ENCODE data around the gene TTC14. TPM values are rescaled to one million over a fixed set of nuclear protein-coding genes. Genes with fewer than 3 reads are reported as not detected.
A peak's percentile ranks its signal among the peaks of the same experiment; 100 is the strongest.
"Not testable (repeated sequence)": the region's sequence is repeated elsewhere in the genome, so short reads cannot be mapped to it uniquely, and the experiment has no call there.

The TTC14 gene
- total RNA-seq (2012; rRNA removed), result 22.3 and 23.2 TPM in 2 replicates

GRCh38 chr3:180601688-180602666 is at the start of gene TTC14:
TTC14 (plus strand) TSS chr3:180602163; CDS start chr3:180602262, 99 bp downstream.
- Histone ChIP-seq H3K4me3 (ENCODE audit: low read length) (peak within 1 kb of the TSS; percentile 85), H3K36me3 (ENCODE audit: insufficient read depth, low read length) (peaks cover 30% of the 10 kb centered on the region), H3K9me3 (replicated peaks; ENCODE audit: low read length) (no peaks in the 10 kb centered on the region), H3K27me3 (ENCODE audit: control insufficient read depth, insufficient read depth, low read length) (no peaks in the 10 kb centered on the region), H3K9ac (ENCODE audit: low read depth, low read length) (peak within 1 kb of the TSS; percentile 92), H3K4me2 (ENCODE audit: low read length) (peak within 1 kb of the TSS; percentile 85), H3K4me1 (ENCODE audit: control insufficient read depth, insufficient read depth, low read length) (peaks cover 5% of the 10 kb centered on the region)

GRCh38 chr3:180563406-180563805 is 38.6 kb upstream of the TTC14 start:
- Histone ChIP-seq H3K9ac (ENCODE audit: low read depth, low read length) (no peak overlapping the region), H3K36me3 (ENCODE audit: insufficient read depth, low read length) (no peaks in the 10 kb centered on the region), H3K9me3 (replicated peaks; ENCODE audit: low read length) (no peaks in the 10 kb centered on the region), H3K4me3 (ENCODE audit: low read length) (no peak overlapping the region), H3K27me3 (ENCODE audit: control insufficient read depth, insufficient read depth, low read length) (no peaks in the 10 kb centered on the region), H3K4me1 (ENCODE audit: control insufficient read depth, insufficient read depth, low read length) (no peaks in the 10 kb centered on the region), H3K4me2 (ENCODE audit: low read length) (no peak overlapping the region)

- H3K36me3 ChIP-seq (ENCODE audit: insufficient read depth, low read length), result no peaks in the 10 kb centered on the region
- no peaks in the 10 kb centered on the region for H3K9me3 ChIP-seq (replicated peaks; ENCODE audit: low read length)
- H3K9ac ChIP-seq (ENCODE audit: low read depth, low read length), result no peak overlapping the region
- no peaks in the 10 kb centered on the region for H3K27me3 ChIP-seq (ENCODE audit: control insufficient read depth, insufficient read depth, low read length)
- no peaks in the 10 kb centered on the region for H3K4me1 ChIP-seq (ENCODE audit: control insufficient read depth, insufficient read depth, low read length)
- H3K4me3 ChIP-seq (ENCODE audit: low read length), result no peak overlapping the region
- H3K4me2 ChIP-seq (ENCODE audit: low read length), result no peak overlapping the region
These were observed 37.3 kb upstream of the TTC14 start for GRCh38 chr3:180564676-180565075.

- Histone ChIP-seq H3K4me2 (ENCODE audit: low read length) (no peak overlapping the region), H3K36me3 (ENCODE audit: insufficient read depth, low read length) (no peaks in the 10 kb centered on the region), H3K9ac (ENCODE audit: low read depth, low read length) (no peak overlapping the region), H3K27me3 (ENCODE audit: control insufficient read depth, insufficient read depth, low read length) (no peaks in the 10 kb centered on the region), H3K4me3 (ENCODE audit: low read length) (no peak overlapping the region), H3K9me3 (replicated peaks; ENCODE audit: low read length) (no peaks in the 10 kb centered on the region), H3K4me1 (ENCODE audit: control insufficient read depth, insufficient read depth, low read length) (no peaks in the 10 kb centered on the region)
These were observed 31.7 kb upstream of the TTC14 start for GRCh38 chr3:180570238-180570637.

- Histone ChIP-seq H3K4me1 (ENCODE audit: control insufficient read depth, insufficient read depth, low read length) (no peaks in the 10 kb centered on the region), H3K27me3 (ENCODE audit: control insufficient read depth, insufficient read depth, low read length) (no peaks in the 10 kb centered on the region), H3K9me3 (replicated peaks; ENCODE audit: low read length) (no peaks in the 10 kb centered on the region), H3K4me3 (ENCODE audit: low read length) (no peak overlapping the region), H3K4me2 (ENCODE audit: low read length) (no peak overlapping the region), H3K9ac (ENCODE audit: low read depth, low read length) (no peak overlapping the region), H3K36me3 (ENCODE audit: insufficient read depth, low read length) (no peaks in the 10 kb centered on the region)
These were observed 29.9 kb upstream of the TTC14 start for GRCh38 chr3:180571831-180572598.

- H3K4me3 ChIP-seq (ENCODE audit: low read length), result no peak overlapping the region
- H3K4me1 ChIP-seq (ENCODE audit: control insufficient read depth, insufficient read depth, low read length), result no peaks in the 10 kb centered on the region
- no peak overlapping the region for H3K4me2 ChIP-seq (ENCODE audit: low read length)
- H3K27me3 ChIP-seq (ENCODE audit: control insufficient read depth, insufficient read depth, low read length), result no peaks in the 10 kb centered on the region
- H3K9ac ChIP-seq (ENCODE audit: low read depth, low read length), result no peak overlapping the region
- no peaks in the 10 kb centered on the region for H3K9me3 ChIP-seq (replicated peaks; ENCODE audit: low read length)
- no peaks in the 10 kb centered on the region for H3K36me3 ChIP-seq (ENCODE audit: insufficient read depth, low read length)
These were observed 26.4 kb upstream of the TTC14 start for GRCh38 chr3:180575571-180575970.

GRCh38 chr3:180580934-180581333 is 21.0 kb upstream of the TTC14 start:
- H3K4me2 ChIP-seq (ENCODE audit: low read length), result no peak overlapping the region
- H3K9me3 ChIP-seq (replicated peaks; ENCODE audit: low read length), result no peaks in the 10 kb centered on the region

GRCh38 chr3:180590396-180590795 is 11.6 kb upstream of the TTC14 start:
- Histone ChIP-seq H3K4me2 (ENCODE audit: low read length) (no peak overlapping the region), H3K36me3 (ENCODE audit: insufficient read depth, low read length) (no peaks in the 10 kb centered on the region), H3K4me1 (ENCODE audit: control insufficient read depth, insufficient read depth, low read length) (peaks cover 3% of the 10 kb centered on the region), H3K9ac (ENCODE audit: low read depth, low read length) (no peak overlapping the region), H3K9me3 (replicated peaks; ENCODE audit: low read length) (no peaks in the 10 kb centered on the region), H3K4me3 (ENCODE audit: low read length) (no peak overlapping the region), H3K27me3 (ENCODE audit: control insufficient read depth, insufficient read depth, low read length) (no peaks in the 10 kb centered on the region)

More at GRCh38 chr3:180580934-180581333, 21.0 kb upstream of the TTC14 start:
- no peaks in the 10 kb centered on the region for H3K4me1 ChIP-seq (ENCODE audit: control insufficient read depth, insufficient read depth, low read length)
- H3K9ac ChIP-seq (ENCODE audit: low read depth, low read length), result no peak overlapping the region
- H3K36me3 ChIP-seq (ENCODE audit: insufficient read depth, low read length), result no peaks in the 10 kb centered on the region
- H3K4me3 ChIP-seq (ENCODE audit: low read length), result no peak overlapping the region
- no peaks in the 10 kb centered on the region for H3K27me3 ChIP-seq (ENCODE audit: control insufficient read depth, insufficient read depth, low read length)

- not testable (repeated sequence) for H3K4me1 ChIP-seq (ENCODE audit: control insufficient read depth, insufficient read depth, low read length); H3K4me3 ChIP-seq (ENCODE audit: low read length); H3K4me2 ChIP-seq (ENCODE audit: low read length); H3K36me3 ChIP-seq (ENCODE audit: insufficient read depth, low read length); H3K27me3 ChIP-seq (ENCODE audit: control insufficient read depth, insufficient read depth, low read length); H3K9ac ChIP-seq (ENCODE audit: low read depth, low read length); H3K9me3 ChIP-seq (replicated peaks; ENCODE audit: low read length)
These were observed 8.3 kb upstream of the TTC14 start for GRCh38 chr3:180593631-180594030.

- Histone ChIP-seq H3K4me3 (ENCODE audit: low read length) (no peak overlapping the region), H3K36me3 (ENCODE audit: insufficient read depth, low read length) (no peaks in the 10 kb centered on the region), H3K27me3 (ENCODE audit: control insufficient read depth, insufficient read depth, low read length) (no peaks in the 10 kb centered on the region), H3K4me2 (ENCODE audit: low read length) (no peak overlapping the region), H3K9me3 (replicated peaks; ENCODE audit: low read length) (no peaks in the 10 kb centered on the region), H3K9ac (ENCODE audit: low read depth, low read length) (no peak overlapping the region), H3K4me1 (ENCODE audit: control insufficient read depth, insufficient read depth, low read length) (peaks cover 3% of the 10 kb centered on the region)
These were observed 7.1 kb upstream of the TTC14 start for GRCh38 chr3:180594631-180595558.

- no peaks in the 10 kb centered on the region for H3K36me3 ChIP-seq (ENCODE audit: insufficient read depth, low read length)
- no peaks in the 10 kb centered on the region for H3K27me3 ChIP-seq (ENCODE audit: control insufficient read depth, insufficient read depth, low read length)
- no peaks in the 10 kb centered on the region for H3K9me3 ChIP-seq (replicated peaks; ENCODE audit: low read length)
- no peak overlapping the region for H3K4me2 ChIP-seq (ENCODE audit: low read length)
- no peak overlapping the region for H3K4me3 ChIP-seq (ENCODE audit: low read length)
- H3K9ac ChIP-seq (ENCODE audit: low read depth, low read length), result no peak overlapping the region
- peaks cover 3% of the 10 kb centered on the region for H3K4me1 ChIP-seq (ENCODE audit: control insufficient read depth, insufficient read depth, low read length)
These were observed 6.4 kb upstream of the TTC14 start for GRCh38 chr3:180595559-180595935.
